ENCODE measurements around the gene H2AZ2.

The H2AZ2 gene

DNA sequence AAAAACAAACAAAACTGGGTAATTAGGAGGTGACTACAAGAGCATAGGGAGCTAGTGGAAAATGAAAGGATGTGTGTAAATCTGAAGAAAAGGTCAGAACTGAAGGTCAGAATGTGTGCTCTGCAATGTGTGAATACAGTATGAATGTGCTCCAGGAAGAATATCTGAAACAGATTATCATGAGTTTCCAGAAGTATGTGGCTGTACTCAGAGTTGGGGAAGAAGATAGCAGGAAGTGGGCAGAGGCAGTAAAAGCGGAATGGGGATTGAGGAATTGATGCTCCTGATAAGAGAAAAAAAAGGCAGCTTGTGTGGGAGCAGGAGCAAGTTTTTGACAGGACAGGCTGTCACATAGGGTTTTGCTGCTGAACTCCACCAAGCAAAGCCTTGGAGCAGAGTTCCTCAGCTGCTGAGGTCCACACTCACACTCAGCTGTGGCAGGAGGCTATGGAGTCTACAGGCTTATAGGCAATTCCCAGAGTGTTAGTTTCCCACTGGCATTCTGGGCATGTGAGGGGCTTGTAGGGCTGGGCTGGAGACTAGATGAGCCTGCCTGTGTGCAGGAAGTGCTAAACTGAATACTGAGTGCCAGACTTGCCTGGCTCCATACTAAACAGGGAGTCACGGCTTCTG lies 22.9 kb downstream of the H2AZ2 start:
- ATAC-seq: peak; percentile 28

DNA sequence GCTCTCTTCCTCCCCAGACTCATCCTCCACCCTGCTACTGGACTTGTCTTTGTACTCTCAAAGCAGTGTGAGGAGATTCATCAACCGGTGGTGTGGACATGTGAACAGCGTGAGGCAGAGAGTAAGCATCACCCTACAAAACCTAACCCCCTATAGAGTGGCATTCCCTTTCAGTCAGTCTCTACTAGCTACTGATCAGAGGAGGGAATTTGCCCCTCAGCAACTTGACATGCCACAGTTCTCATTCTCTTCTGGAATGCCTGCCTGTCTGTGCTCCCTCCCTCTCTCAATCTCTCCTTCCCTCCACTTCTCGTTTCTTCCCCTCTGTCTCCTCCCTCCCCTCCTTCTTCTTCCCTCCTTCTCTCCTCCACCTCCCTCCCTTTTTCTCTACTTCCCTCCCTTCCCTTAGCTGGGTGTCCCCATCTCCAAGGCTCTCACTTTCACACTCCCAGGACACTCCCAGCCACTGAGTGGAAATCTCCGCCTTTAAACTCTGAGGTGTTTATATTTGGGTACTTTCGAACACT lies 24.6 kb downstream of the H2AZ2 start:
- ATAC-seq: peak; percentile 14; the same call in 2 of the 3 replicates
- TF ChIP-seq ZFP3 (CRISPR knock-in tag; IDR thresholded peaks at IDR 0.05): no peak
- no peak for TF ChIP-seq ISL1 (CRISPR knock-in tag; IDR thresholded peaks at IDR 0.05)
- TF ChIP-seq GLIS3 (CRISPR knock-in tag; IDR thresholded peaks at IDR 0.05): no peak
- no peak for TF ChIP-seq OSR1 (CRISPR knock-in tag; IDR thresholded peaks at IDR 0.05)
- TF ChIP-seq ESRRG (CRISPR knock-in tag; IDR thresholded peaks at IDR 0.05): no peak
- no peak for TF ChIP-seq TOX (CRISPR knock-in tag; IDR thresholded peaks at IDR 0.05; ENCODE audit: borderline replicate concordance)
- TF ChIP-seq BACH2 (CRISPR knock-in tag; IDR thresholded peaks at IDR 0.05; ENCODE audit: borderline replicate concordance): no peak
- TF ChIP-seq, protein P1, sequence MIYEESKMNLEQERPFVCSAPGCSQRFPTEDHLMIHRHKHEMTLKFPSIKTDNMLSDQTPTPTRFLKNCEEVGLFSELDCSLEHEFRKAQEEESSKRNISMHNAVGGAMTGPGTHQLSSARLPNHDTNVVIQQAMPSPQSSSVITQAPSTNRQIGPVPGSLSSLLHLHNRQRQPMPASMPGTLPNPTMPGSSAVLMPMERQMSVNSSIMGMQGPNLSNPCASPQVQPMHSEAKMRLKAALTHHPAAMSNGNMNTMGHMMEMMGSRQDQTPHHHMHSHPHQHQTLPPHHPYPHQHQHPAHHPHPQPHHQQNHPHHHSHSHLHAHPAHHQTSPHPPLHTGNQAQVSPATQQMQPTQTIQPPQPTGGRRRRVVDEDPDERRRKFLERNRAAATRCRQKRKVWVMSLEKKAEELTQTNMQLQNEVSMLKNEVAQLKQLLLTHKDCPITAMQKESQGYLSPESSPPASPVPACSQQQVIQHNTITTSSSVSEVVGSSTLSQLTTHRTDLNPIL (CRISPR knock-in tag; IDR thresholded peaks at IDR 0.05; ENCODE audit: low read depth): no peak
- TF ChIP-seq, protein P2, sequence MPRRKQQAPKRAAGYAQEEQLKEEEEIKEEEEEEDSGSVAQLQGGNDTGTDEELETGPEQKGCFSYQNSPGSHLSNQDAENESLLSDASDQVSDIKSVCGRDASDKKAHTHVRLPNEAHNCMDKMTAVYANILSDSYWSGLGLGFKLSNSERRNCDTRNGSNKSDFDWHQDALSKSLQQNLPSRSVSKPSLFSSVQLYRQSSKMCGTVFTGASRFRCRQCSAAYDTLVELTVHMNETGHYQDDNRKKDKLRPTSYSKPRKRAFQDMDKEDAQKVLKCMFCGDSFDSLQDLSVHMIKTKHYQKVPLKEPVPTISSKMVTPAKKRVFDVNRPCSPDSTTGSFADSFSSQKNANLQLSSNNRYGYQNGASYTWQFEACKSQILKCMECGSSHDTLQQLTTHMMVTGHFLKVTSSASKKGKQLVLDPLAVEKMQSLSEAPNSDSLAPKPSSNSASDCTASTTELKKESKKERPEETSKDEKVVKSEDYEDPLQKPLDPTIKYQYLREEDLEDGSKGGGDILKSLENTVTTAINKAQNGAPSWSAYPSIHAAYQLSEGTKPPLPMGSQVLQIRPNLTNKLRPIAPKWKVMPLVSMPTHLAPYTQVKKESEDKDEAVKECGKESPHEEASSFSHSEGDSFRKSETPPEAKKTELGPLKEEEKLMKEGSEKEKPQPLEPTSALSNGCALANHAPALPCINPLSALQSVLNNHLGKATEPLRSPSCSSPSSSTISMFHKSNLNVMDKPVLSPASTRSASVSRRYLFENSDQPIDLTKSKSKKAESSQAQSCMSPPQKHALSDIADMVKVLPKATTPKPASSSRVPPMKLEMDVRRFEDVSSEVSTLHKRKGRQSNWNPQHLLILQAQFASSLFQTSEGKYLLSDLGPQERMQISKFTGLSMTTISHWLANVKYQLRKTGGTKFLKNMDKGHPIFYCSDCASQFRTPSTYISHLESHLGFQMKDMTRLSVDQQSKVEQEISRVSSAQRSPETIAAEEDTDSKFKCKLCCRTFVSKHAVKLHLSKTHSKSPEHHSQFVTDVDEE (CRISPR knock-in tag; IDR thresholded peaks at IDR 0.05): no peak
- TF ChIP-seq CSDC2 (CRISPR knock-in tag; IDR thresholded peaks at IDR 0.05): no peak
- no peak for TF ChIP-seq ZFP30 (CRISPR knock-in tag; IDR thresholded peaks at IDR 0.05)
- no peak for TF ChIP-seq POU6F1 (CRISPR knock-in tag; IDR thresholded peaks at IDR 0.05; ENCODE audit: borderline replicate concordance, low read depth)
- TF ChIP-seq ZNF70 (CRISPR knock-in tag; IDR thresholded peaks at IDR 0.05): no peak

More for the DNA sequence above, 22.9 kb downstream of the H2AZ2 start:
- TF ChIP-seq ISL1 (CRISPR knock-in tag; IDR thresholded peaks at IDR 0.05) (no peak), TOX (CRISPR knock-in tag; IDR thresholded peaks at IDR 0.05; ENCODE audit: borderline replicate concordance) (no peak), POU6F1 (CRISPR knock-in tag; IDR thresholded peaks at IDR 0.05; ENCODE audit: borderline replicate concordance, low read depth) (no peak), ZNF70 (CRISPR knock-in tag; IDR thresholded peaks at IDR 0.05) (no peak), ZC3H10 (CRISPR knock-in tag; IDR thresholded peaks at IDR 0.05) (no peak), ZNF565 (CRISPR knock-in tag; conservative IDR thresholded peaks at IDR 0.05; ENCODE audit: low read depth) (no peak), SNAI2 (CRISPR knock-in tag; IDR thresholded peaks at IDR 0.05) (no peak), OSR1 (CRISPR knock-in tag; IDR thresholded peaks at IDR 0.05) (no peak), TCF4 (CRISPR knock-in tag; IDR thresholded peaks at IDR 0.05; ENCODE audit: borderline replicate concordance) (no peak), CSRNP3 (CRISPR knock-in tag; IDR thresholded peaks at IDR 0.05) (no peak), ARNTL (CRISPR knock-in tag; IDR thresholded peaks at IDR 0.05; ENCODE audit: borderline replicate concordance, low read depth) (no peak), ZFP3 (CRISPR knock-in tag; IDR thresholded peaks at IDR 0.05) (no peak)
- TF ChIP-seq, protein P2 (CRISPR knock-in tag; IDR thresholded peaks at IDR 0.05): no peak
- TF ChIP-seq, protein P3, sequence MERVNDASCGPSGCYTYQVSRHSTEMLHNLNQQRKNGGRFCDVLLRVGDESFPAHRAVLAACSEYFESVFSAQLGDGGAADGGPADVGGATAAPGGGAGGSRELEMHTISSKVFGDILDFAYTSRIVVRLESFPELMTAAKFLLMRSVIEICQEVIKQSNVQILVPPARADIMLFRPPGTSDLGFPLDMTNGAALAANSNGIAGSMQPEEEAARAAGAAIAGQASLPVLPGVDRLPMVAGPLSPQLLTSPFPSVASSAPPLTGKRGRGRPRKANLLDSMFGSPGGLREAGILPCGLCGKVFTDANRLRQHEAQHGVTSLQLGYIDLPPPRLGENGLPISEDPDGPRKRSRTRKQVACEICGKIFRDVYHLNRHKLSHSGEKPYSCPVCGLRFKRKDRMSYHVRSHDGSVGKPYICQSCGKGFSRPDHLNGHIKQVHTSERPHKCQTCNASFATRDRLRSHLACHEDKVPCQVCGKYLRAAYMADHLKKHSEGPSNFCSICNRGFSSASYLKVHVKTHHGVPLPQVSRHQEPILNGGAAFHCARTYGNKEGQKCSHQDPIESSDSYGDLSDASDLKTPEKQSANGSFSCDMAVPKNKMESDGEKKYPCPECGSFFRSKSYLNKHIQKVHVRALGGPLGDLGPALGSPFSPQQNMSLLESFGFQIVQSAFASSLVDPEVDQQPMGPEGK (CRISPR knock-in tag; IDR thresholded peaks at IDR 0.05; ENCODE audit: borderline replicate concordance): no peak
